HFF-Myc (cell line): ENCODE data around the gene ABCA2.

Experiments
- DNase-seq: peaks from one replicate; pipeline ENCODE4 v3.0.0-alpha.2; 2011; ENCODE audit warnings: low read depth; ENCODE audit errors: extremely low read depth
- H3K4me3 ChIP-seq: replicated peaks from 2 replicates; pipeline ENCODE4 v1.5.1; 2011; ENCODE audit warnings: low read depth, mild to moderate bottlenecking, control low read depth, low read length
- TF ChIP-seq, protein P1 (sequence below): IDR thresholded peaks from 2 replicates; pipeline ENCODE4 v1.5.1; 2012; ENCODE audit warnings: mild to moderate bottlenecking, low read depth, low read length, control low read depth; ENCODE audit errors: missing control alignments

The ABCA2 gene

DNA sequence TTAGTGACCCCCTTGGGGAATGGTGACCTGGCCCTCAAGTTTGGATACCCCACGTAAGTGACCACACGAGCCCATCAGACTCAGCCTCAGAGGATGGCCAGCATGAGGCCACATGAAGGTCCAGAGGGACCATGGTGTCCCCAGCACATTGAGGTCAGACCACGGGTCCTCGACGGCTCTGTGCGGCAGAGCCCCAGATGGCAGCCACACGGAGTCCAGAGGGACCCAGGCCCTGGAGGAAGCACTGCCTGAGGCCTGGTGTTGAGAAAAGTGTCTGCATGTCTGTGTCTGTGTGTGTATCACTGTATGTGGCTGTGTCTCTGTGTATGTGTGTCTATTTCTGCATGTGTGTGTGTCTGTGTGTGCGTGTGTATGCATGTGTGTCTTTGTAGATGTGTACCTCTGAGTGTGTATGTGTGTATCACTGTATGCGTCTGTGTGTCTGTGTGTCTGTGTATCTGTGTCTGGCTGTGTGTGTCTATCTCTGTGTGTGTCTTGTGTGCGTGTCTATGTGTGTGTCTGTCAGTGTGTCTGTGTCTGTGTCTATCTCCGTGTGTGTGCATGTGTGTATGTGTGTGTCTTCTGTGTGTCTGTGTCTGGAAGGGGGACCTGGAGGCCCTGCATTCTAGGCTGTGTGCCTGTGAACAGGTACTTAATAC lies 44.3 kb downstream of the ABCA2 start:
- H3K4me3 ChIP-seq, result no peak overlapping the region
- TF ChIP-seq, protein P1, sequence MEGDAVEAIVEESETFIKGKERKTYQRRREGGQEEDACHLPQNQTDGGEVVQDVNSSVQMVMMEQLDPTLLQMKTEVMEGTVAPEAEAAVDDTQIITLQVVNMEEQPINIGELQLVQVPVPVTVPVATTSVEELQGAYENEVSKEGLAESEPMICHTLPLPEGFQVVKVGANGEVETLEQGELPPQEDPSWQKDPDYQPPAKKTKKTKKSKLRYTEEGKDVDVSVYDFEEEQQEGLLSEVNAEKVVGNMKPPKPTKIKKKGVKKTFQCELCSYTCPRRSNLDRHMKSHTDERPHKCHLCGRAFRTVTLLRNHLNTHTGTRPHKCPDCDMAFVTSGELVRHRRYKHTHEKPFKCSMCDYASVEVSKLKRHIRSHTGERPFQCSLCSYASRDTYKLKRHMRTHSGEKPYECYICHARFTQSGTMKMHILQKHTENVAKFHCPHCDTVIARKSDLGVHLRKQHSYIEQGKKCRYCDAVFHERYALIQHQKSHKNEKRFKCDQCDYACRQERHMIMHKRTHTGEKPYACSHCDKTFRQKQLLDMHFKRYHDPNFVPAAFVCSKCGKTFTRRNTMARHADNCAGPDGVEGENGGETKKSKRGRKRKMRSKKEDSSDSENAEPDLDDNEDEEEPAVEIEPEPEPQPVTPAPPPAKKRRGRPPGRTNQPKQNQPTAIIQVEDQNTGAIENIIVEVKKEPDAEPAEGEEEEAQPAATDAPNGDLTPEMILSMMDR, result no peak
- DNase-seq, result no peak

DNA sequence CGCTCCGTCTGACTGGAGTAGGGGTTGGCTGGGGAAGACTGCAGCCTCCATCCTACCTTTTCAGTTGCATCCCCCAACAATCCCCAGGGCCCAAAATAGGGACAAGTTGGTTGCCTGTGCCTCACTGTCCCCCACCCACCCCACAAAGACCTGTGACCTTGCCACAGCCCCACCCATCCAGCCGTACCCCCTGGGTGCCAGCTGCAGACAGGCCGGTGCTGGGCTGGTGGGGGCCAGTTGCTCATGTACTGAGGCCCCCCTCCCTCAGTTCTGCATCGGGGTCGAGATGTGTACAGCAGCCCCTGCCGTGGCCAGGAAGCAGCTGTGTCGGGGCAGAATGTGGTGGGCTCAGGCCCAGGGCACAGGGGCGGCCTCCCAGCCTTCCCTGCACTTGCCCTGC lies 44.9 kb downstream of the ABCA2 start:
- DNase-seq, result no peak
- TF ChIP-seq, protein P1, result no peak

DNA sequence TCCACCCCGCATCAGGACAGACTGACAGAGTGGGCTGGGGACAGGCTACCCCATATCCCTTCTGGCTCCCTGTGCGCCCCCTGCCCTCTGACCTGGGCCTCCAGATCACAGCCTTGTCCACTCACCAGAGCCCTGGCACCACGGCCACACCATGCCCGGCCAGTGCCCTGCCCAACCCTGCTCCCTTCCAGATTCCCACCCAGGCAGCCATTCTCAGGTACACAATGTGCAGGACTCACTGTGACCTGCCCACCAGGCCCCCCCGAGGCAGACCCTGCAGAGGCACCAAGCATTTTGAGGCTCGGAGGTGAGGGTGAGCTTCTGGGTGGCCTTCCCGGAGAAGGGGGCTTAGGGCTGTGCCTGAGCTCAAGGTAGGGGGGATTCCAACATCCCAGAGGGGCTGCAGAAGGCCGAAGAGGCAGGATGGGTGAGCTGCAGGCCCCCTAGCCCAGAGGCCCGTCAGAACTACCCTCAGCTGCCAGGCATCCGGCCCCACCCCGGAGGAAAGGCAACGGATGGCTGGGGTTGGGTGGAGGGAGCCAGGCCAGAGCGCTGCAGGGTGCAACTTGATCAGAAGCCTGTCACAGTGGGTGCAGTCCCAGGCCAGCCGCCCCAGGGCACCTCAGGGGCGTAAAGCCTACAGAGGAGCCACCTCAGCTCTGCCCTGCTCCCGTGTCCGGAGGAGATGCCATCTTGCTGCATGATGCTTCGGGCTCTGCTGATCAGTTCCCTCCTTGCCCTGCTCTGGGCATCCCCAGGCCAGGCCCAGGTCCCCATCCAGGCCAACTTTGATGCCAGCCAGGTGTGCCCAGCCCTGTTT lies 45.6 kb downstream of the ABCA2 start, which contains the start of gene LCNL1:
LCNL1 (plus strand) TSS at position 762 of the 820 bp plus-strand sequence. CDS start 594 bp downstream, outside the sequence.
- TF ChIP-seq, protein P1, result no peak
- DNase-seq, result no peak
- no peak within 1 kb of the TSS for H3K4me3 ChIP-seq

More for the DNA sequence above, 44.9 kb downstream of the ABCA2 start:
- H3K4me3 ChIP-seq, result no peak overlapping the region

DNA sequence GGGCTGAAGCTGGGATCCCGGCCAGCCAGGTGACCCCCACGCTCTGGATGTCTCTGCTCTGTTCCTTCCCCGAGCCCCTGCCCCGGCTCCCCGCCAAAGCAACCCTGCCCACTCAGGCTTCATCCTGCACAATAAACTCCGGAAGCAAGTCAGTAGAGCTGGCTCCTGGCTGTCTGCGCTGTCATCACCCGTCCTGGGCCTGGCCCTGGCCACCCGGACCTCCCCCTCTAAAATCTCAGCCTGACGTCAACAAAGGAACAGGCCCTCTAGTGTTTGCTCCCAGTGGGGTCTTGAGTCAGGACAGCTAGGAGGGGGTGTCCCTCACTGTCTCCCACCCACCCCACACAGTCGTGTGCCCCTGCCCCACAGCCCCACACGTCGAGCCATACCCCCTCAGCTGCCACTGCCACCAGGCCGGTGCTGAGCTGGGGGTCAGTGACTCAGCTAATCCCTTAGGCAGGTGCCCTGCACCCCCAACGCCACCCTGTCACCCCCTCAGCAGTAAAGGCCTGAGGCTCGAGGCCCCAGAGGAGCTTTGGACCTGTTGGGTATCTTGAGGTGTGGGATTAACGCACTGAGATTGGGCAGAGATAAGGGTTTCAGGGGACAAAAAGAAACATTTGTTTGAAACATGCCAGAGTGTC lies 46.3 kb downstream of the ABCA2 start:
- TF ChIP-seq, protein P1, result no peak
- DNase-seq, result no peak
- H3K4me3 ChIP-seq, result no peak overlapping the region

DNA sequence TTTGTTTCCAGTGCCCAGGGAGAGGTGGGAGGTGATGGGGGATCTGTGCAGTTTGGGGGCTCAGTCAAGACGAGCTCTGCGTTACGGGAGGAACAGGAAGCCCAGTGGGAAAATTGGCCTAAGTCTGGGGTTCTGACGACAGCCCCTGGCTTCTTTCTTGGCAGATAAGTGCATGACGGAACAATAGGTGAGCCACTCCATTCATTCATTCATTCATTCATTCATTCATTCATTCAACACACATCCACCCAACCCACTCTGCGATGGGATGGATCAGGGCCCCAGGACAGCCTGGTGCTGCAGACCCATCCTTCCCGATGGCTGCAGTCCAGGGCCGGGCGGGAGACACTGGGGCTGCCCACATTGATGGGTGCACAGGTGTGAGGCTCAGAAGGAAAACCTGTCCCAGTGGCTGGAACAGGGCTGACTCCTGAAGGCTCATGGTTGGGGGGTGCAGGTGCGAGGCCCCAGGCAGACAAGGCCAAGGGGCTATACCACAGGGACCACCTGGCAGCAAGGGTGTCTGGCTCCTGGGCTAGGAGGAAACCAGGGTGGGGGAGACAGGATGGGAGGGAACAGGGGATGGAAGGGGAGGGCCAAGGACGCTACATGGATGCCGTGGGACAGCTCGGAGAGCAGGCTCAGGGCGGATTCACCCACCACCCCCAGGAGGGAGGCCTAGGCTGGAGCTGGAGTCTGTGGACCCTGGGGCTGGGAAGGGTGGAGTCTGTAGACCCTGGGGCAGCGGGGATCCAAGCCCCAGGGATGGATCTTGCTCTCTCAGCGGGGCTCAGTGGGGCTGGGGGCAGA lies 47.2 kb downstream of the ABCA2 start:
- no peak overlapping the region for H3K4me3 ChIP-seq
- TF ChIP-seq, protein P1, result no peak
- no peak for DNase-seq
